Calu3 (cell line): ENCODE results near the gene SLC39A6. TPM values are rescaled to one million over a fixed set of nuclear protein-coding genes. Genes with fewer than 3 reads are reported as not detected.

Source experiments
- BruUV-seq: library from RNA; stranded (reverse); fragments of 400-500 nt; replicated peaks from 2 replicates; lab custom pipeline; 2021; lab: Mats Ljungman, UMichigan
- CTCF ChIA-PET: fragments of 300-600 bp; sonication (Branson Sonifier 250); formaldehyde crosslinking; loops from one replicate; lab custom pipeline; 2022; ENCODE audit warnings: antibody characterized with exemption; lab: Charles Lee
- DNase-seq: peaks from one replicate; pipeline ENCODE4 v3.0.0; 2022
- H3K27ac Mint-ChIP-seq: one replicate; pipeline ENCODE4 v1.8.0; 2022; ENCODE audit warnings: mixed read lengths; ENCODE audit not compliant: unreplicated experiment
- H3K27me3 Mint-ChIP-seq: one replicate; pipeline ENCODE4 v1.8.0; 2022; ENCODE audit warnings: mixed read lengths; ENCODE audit not compliant: unreplicated experiment
- H3K36me3 Mint-ChIP-seq: one replicate; pipeline ENCODE4 v1.8.0; 2022; ENCODE audit warnings: mild to moderate bottlenecking, moderate library complexity, mixed read lengths; ENCODE audit not compliant: insufficient read depth, unreplicated experiment
- H3K4me1 Mint-ChIP-seq: one replicate; pipeline ENCODE4 v1.8.0; 2022; ENCODE audit warnings: mild to moderate bottlenecking, low read depth, mixed read lengths; ENCODE audit not compliant: unreplicated experiment
- H3K4me3 Mint-ChIP-seq: one replicate; pipeline ENCODE4 v1.8.0; 2022; ENCODE audit warnings: mild to moderate bottlenecking, low read depth, moderate library complexity, mixed read lengths; ENCODE audit not compliant: unreplicated experiment
- H3K9me3 Mint-ChIP-seq: one replicate; pipeline ENCODE4 v1.8.0; 2022; ENCODE audit warnings: low read depth, mixed read lengths; ENCODE audit not compliant: unreplicated experiment
- CTCF ChIP-seq: fragments of 200-600 bp; IDR thresholded peaks from one replicate; pipeline ENCODE4 v1.8.0; 2022; ENCODE audit warnings: antibody characterized with exemption; ENCODE audit not compliant: unreplicated experiment
- intact Hi-C: fragments of 100-400 bp; cut with micrococcal nuclease; formaldehyde crosslinking; loops from one replicate; pipeline ENCODE4 v1.10.0; 2022; ENCODE audit not compliant: unreplicated experiment
- total RNA-seq: library from RNA; stranded (reverse); gene quantifications from 2 replicates; pipeline ENCODE4 v1.2.3, GENCODE V29; 2022

The SLC39A6 gene
- total RNA-seq, 1 experiment from 2014 or later: 62.9 TPM

GRCh38 chr18:36130883-36131653, 1.9 kb upstream of the SLC39A6 start:
- BruUV-seq: no TSS peak
- no peak for TF ChIP-seq CTCF

GRCh38 chr18:36130039-36130831, 1.1 kb upstream of the SLC39A6 start:
- CTCF ChIA-PET: no interaction called here
- no peak for DNase-seq
- no peaks in the 10 kb centered on the region for H3K9me3 Mint-ChIP-seq
- peak overlapping the region; percentile 89 for H3K27ac Mint-ChIP-seq
- H3K4me3 Mint-ChIP-seq: peak overlapping the region; percentile 98
- BruUV-seq: TSS peak; percentile 45
- intact Hi-C loops: no loop called here
- TF ChIP-seq CTCF: no peak
- peaks cover 43% of the 10 kb centered on the region for H3K36me3 Mint-ChIP-seq
- H3K27me3 Mint-ChIP-seq: no peaks in the 10 kb centered on the region
- H3K4me1 Mint-ChIP-seq: peaks cover 26% of the 10 kb centered on the region

More at GRCh38 chr18:36130883-36131653, 1.9 kb upstream of the SLC39A6 start:
- Mint-ChIP-seq H3K4me3 (peak overlapping the region; percentile 98), H3K4me1 (peaks cover 26% of the 10 kb centered on the region), H3K27ac (peak overlapping the region; percentile 89), H3K27me3 (no peaks in the 10 kb centered on the region), H3K9me3 (no peaks in the 10 kb centered on the region), H3K36me3 (peaks cover 51% of the 10 kb centered on the region)
- intact Hi-C loops: no loop called here
- CTCF ChIA-PET: no interaction called here
- no peak for DNase-seq

- no peak for TF ChIP-seq CTCF
- intact Hi-C loops: no loop called here
- no peaks in the 10 kb centered on the region for H3K9me3 Mint-ChIP-seq
- CTCF ChIA-PET: interaction anchor here (0.7 to 0.8 kb wide), 2 partner anchors 15 to 156 kb away, joined by 3 to 5 read pairs; no protein-coding TSS in a partner anchor
- H3K4me1 Mint-ChIP-seq: peaks cover 26% of the 10 kb centered on the region
- H3K27ac Mint-ChIP-seq: peak overlapping the region; percentile 70
- DNase-seq: peak; percentile 28
- peak overlapping the region; percentile 98 for H3K4me3 Mint-ChIP-seq
- peaks cover 41% of the 10 kb centered on the region for H3K36me3 Mint-ChIP-seq
- no TSS peak for BruUV-seq
- H3K27me3 Mint-ChIP-seq: no peaks in the 10 kb centered on the region
Observed at GRCh38 chr18:36128907-36129299, 237 bp downstream of the SLC39A6 start.

- Mint-ChIP-seq H3K4me3 (peak overlapping the region; percentile 98), H3K27me3 (no peaks in the 10 kb centered on the region), H3K4me1 (peaks cover 26% of the 10 kb centered on the region), H3K36me3 (peaks cover 40% of the 10 kb centered on the region), H3K27ac (peak overlapping the region; percentile 70), H3K9me3 (no peaks in the 10 kb centered on the region)
- no TSS peak for BruUV-seq
- intact Hi-C loops: no loop called here
- TF ChIP-seq CTCF: no peak
- CTCF ChIA-PET: interaction anchor here (0.7 kb wide), 1 partner anchor 14 kb away, joined by 5 read pairs; no protein-coding TSS in a partner anchor
- no peak for DNase-seq
Observed at GRCh38 chr18:36128530-36128870, 640 bp downstream of the SLC39A6 start.
